ENCODE results near the gene FAM204A.

DNA sequence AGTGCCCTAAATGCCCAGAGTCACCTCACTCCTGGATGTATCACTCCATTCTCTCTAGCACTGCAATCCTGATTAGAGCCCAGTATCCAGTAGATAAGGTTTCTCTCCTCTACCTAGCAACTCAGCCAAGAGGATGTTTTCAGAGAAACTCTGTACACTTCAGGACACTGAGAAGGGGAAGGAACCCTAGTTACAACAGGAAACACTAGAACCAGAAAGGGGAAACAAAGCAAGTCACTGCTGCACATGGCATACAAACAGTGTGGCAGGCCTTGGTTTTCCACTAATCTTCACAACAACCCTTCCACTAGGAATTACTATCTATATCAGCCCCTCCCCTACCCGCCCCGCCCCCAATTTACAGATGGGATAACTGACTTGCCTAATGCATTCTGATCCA lies 1.6 kb downstream of the FAM204A start:
- TF ChIP-seq, protein P1, sequence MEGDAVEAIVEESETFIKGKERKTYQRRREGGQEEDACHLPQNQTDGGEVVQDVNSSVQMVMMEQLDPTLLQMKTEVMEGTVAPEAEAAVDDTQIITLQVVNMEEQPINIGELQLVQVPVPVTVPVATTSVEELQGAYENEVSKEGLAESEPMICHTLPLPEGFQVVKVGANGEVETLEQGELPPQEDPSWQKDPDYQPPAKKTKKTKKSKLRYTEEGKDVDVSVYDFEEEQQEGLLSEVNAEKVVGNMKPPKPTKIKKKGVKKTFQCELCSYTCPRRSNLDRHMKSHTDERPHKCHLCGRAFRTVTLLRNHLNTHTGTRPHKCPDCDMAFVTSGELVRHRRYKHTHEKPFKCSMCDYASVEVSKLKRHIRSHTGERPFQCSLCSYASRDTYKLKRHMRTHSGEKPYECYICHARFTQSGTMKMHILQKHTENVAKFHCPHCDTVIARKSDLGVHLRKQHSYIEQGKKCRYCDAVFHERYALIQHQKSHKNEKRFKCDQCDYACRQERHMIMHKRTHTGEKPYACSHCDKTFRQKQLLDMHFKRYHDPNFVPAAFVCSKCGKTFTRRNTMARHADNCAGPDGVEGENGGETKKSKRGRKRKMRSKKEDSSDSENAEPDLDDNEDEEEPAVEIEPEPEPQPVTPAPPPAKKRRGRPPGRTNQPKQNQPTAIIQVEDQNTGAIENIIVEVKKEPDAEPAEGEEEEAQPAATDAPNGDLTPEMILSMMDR (IDR thresholded peaks at IDR 0.05; ENCODE audit: insufficient read depth, low read depth, low read length) = no peak
- no peak for TF ChIP-seq EZH2 (IDR thresholded peaks at IDR 0.05; ENCODE audit: insufficient read depth, low read length)

Measured in astrocyte (in vitro differentiated cells and primary cell).